ENCODE results near the gene CHRNA4. TPM values are rescaled to one million over a fixed set of nuclear protein-coding genes. Genes with fewer than 3 reads are reported as not detected.
A peak's percentile ranks its signal among the peaks of the same experiment; 100 is the strongest.

CHRNA4 gene
- total and polyA plus RNA-seq, 2 of the 13 experiments (the other 11 are each of a cell fraction or from before 2014, with no cell fraction given) = not detected

DNA sequence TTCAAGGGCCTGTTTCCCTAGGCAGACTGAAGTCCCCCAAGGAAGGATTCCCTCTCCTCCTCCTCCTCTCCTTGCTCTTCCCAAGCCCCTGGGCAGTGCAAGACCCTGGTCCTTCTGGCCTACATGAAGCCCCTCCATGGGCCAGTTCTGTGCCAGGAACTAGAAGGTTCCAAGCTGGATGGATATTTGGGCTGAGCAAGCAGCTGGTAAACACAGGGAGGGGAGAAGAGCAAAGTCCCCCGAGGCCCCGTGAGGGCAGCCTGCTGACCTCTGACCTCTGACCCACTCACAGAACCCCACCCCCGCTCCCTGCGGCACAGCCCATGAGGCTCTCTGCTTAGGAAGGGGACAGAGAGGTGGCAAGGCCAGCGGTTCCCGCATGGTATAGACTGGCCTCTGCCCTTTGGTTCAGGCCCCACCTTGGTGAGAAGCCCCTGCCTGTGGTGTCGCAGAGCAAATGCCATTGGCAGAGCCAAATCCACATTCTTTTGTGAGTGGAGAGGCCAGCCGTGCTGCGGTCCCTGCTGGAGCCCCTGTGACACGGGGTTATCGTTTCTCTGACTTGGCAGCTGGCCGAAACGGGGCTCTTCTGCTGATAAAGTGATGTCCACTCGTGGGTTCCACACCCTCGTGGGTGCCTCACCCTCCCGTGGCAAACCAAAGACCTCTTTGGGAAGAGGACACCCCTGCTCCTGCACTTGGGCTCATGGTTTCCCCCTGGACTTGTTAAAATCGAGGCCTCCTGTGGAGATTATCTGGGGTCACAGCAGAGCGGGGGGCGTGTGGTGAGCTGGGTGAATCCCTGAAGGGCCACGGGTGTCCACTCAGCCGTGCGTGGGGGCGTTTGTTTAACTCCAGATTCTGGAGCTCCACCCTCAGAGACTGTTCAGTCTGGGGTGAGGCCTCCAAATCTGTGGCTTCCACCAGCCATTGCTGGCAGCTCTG is 2.1 kb upstream of the CHRNA4 start (continued):
- no peak for TF ChIP-seq ZNF30 (CRISPR knock-in tag; IDR thresholded peaks at IDR 0.05)
- TF ChIP-seq, protein P1, sequence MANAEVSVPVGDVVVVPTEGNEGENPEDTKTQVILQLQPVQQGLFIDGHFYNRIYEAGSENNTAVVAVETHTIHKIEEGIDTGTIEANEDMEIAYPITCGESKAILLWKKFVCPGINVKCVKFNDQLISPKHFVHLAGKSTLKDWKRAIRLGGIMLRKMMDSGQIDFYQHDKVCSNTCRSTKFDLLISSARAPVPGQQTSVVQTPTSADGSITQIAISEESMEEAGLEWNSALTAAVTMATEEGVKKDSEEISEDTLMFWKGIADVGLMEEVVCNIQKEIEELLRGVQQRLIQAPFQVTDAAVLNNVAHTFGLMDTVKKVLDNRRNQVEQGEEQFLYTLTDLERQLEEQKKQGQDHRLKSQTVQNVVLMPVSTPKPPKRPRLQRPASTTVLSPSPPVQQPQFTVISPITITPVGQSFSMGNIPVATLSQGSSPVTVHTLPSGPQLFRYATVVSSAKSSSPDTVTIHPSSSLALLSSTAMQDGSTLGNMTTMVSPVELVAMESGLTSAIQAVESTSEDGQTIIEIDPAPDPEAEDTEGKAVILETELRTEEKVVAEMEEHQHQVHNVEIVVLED (CRISPR knock-in tag; IDR thresholded peaks at IDR 0.05; ENCODE audit: borderline replicate concordance) = peak; percentile 39; the same call in 1 of the 2 replicates
- no peak for TF ChIP-seq SOX6 (IDR thresholded peaks at IDR 0.05)
- TF ChIP-seq SOX6 (CRISPR knock-in tag; IDR thresholded peaks at IDR 0.05) = peak; percentile 64
- TF ChIP-seq HDAC2 (CRISPR knock-in tag; IDR thresholded peaks at IDR 0.05) = peak; percentile 39; the same call in 1 of the 2 replicates
- TF ChIP-seq, protein P2, sequence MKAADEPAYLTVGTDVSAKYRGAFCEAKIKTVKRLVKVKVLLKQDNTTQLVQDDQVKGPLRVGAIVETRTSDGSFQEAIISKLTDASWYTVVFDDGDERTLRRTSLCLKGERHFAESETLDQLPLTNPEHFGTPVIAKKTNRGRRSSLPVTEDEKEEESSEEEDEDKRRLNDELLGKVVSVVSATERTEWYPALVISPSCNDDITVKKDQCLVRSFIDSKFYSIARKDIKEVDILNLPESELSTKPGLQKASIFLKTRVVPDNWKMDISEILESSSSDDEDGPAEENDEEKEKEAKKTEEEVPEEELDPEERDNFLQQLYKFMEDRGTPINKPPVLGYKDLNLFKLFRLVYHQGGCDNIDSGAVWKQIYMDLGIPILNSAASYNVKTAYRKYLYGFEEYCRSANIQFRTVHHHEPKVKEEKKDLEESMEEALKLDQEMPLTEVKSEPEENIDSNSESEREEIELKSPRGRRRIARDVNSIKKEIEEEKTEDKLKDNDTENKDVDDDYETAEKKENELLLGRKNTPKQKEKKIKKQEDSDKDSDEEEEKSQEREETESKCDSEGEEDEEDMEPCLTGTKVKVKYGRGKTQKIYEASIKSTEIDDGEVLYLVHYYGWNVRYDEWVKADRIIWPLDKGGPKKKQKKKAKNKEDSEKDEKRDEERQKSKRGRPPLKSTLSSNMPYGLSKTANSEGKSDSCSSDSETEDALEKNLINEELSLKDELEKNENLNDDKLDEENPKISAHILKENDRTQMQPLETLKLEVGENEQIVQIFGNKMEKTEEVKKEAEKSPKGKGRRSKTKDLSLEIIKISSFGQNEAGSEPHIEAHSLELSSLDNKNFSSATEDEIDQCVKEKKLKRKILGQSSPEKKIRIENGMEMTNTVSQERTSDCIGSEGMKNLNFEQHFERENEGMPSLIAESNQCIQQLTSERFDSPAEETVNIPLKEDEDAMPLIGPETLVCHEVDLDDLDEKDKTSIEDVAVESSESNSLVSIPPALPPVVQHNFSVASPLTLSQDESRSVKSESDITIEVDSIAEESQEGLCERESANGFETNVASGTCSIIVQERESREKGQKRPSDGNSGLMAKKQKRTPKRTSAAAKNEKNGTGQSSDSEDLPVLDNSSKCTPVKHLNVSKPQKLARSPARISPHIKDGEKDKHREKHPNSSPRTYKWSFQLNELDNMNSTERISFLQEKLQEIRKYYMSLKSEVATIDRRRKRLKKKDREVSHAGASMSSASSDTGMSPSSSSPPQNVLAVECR (CRISPR knock-in tag; IDR thresholded peaks at IDR 0.05; ENCODE audit: borderline replicate concordance) = peak; percentile 37; the same call in 1 of the 2 replicates
- peak; percentile 49; the same call in 1 of the 2 replicates for TF ChIP-seq BHLHE40 (IDR thresholded peaks at IDR 0.05; ENCODE audit: low read length)
- 0 out of 2 replicates have a peak, but pooled peaks have one; percentile 32 for TF ChIP-seq IRX3 (CRISPR knock-in tag; IDR thresholded peaks at IDR 0.05; ENCODE audit: borderline replicate concordance, low read depth)
- TF ChIP-seq EP300 (IDR thresholded peaks at IDR 0.05; ENCODE audit: low read depth in 2 of 2, low read length in 2 of 2) = peak in 1 of 2 experiments; percentile 22; a peak in 1 of 4 replicates
- TF ChIP-seq EP300 (CRISPR knock-in tag; IDR thresholded peaks at IDR 0.05; ENCODE audit: borderline replicate concordance) = 0 out of 2 replicates have a peak, but pooled peaks have one; percentile 15
- 0 out of 2 replicates have a peak, but pooled peaks have one; percentile 49 for TF ChIP-seq NFIB (CRISPR knock-in tag; IDR thresholded peaks at IDR 0.05; ENCODE audit: borderline replicate concordance)
- no peak for TF ChIP-seq MAZ (IDR thresholded peaks at IDR 0.05; ENCODE audit: borderline replicate concordance, low read depth, low read length)
- peak; percentile 91 for TF ChIP-seq MAZ (CRISPR knock-in tag; IDR thresholded peaks at IDR 0.05; ENCODE audit: low read depth)
- TF ChIP-seq SETDB1 (CRISPR knock-in tag; IDR thresholded peaks at IDR 0.05; ENCODE audit: borderline replicate concordance) = peak; percentile 66; the same call in 1 of the 2 replicates
- TF ChIP-seq HOXA9 (CRISPR knock-in tag; IDR thresholded peaks at IDR 0.05; ENCODE audit: borderline replicate concordance) = 0 out of 2 replicates have a peak, but pooled peaks have one; percentile 27
- TF ChIP-seq MED1 (CRISPR knock-in tag; IDR thresholded peaks at IDR 0.05) = 0 out of 2 replicates have a peak, but pooled peaks have one; percentile 47
- TF ChIP-seq ZNF251 (CRISPR knock-in tag; IDR thresholded peaks at IDR 0.05) = no peak
- TF ChIP-seq MTA1 (CRISPR knock-in tag; IDR thresholded peaks at IDR 0.05; ENCODE audit: borderline replicate concordance) = peak; percentile 74; the same call in 1 of the 2 replicates
- peak; percentile 91 for TF ChIP-seq HNF4G (IDR thresholded peaks at IDR 0.05; ENCODE audit: borderline replicate concordance, low read depth, low read length)
- peak; percentile 78 for TF ChIP-seq HNF4G (CRISPR knock-in tag; IDR thresholded peaks at IDR 0.05; ENCODE audit: borderline replicate concordance, low read depth)
- TF ChIP-seq KDM2A (CRISPR knock-in tag; IDR thresholded peaks at IDR 0.05; ENCODE audit: borderline replicate concordance, low read depth) = 0 out of 2 replicates have a peak, but pooled peaks have one; percentile 34
- TF ChIP-seq SAP130 (CRISPR knock-in tag; IDR thresholded peaks at IDR 0.05; ENCODE audit: low read depth) = 0 out of 2 replicates have a peak, but pooled peaks have one; percentile 27
- 0 out of 2 replicates have a peak, but pooled peaks have one; percentile 14 for TF ChIP-seq GLI4 (CRISPR knock-in tag; IDR thresholded peaks at IDR 0.05; ENCODE audit: borderline replicate concordance)
